GM12878 (cell line): ENCODE results near the gene TNIP2. TPM values are rescaled to one million over a fixed set of nuclear protein-coding genes. Genes with fewer than 3 reads are reported as not detected.

Source experiments
- ATAC-seq: fragments of 200-7000 bp; cut with Tn5 transposase; 3 replicates; pipeline ENCODE4 v1.9.1; 2020; ENCODE audit warnings: mild to moderate bottlenecking, moderate library complexity
- BruUV-seq: library from RNA; stranded (reverse); fragments of 400-500 nt; replicated peaks from 2 replicates; lab custom pipeline; 2021; lab: Mats Ljungman, UMichigan
- CTCF ChIA-PET: fragments of 300-600 bp; sonication (Branson Sonifier 250); formaldehyde crosslinking; extraction: SDS; loops from one replicate; lab custom pipeline; 2021; ENCODE audit warnings: inconsistent platforms; lab: Yijun Ruan, JAX
- POLR2A ChIA-PET: fragments of 350-600 bp; formaldehyde crosslinking; extraction: SDS; loops from one replicate; lab custom pipeline; 2021; ENCODE audit warnings: inconsistent platforms; lab: Charles Lee
- RAD21 ChIA-PET: fragments of 300-600 bp; sonication (Branson Sonifier 250); formaldehyde crosslinking; loops from one replicate; lab custom pipeline; 2023; ENCODE audit warnings: antibody characterized with exemption; ENCODE audit not compliant: unreplicated experiment; lab: Charles Lee
- SMC1A ChIA-PET: fragments of 300-600 bp; sonication (Branson Sonifier 250); formaldehyde crosslinking; loops from one replicate; lab custom pipeline; 2023; ENCODE audit not compliant: unreplicated experiment, uncharacterized antibody; lab: Charles Lee
- DNase-seq: peaks from one replicate; pipeline ENCODE4 v3.0.0-alpha.2; 2011; ENCODE audit warnings: low read depth, low spot score
- FAIRE-seq: peaks from 3 replicates; lab custom pipeline; 2011; peaks lifted over from hg19 to GRCh38; lab: Jason Lieb, UNC
- H2AFZ ChIP-seq: 2 replicates; pipeline ENCODE4 v1.6.0; 2011; ENCODE audit warnings: low read depth, low read length, control low read depth; ENCODE audit not compliant: control insufficient read depth
- H3K27ac ChIP-seq: 2 replicates; pipeline ENCODE4 v1.5.1; 2011; ENCODE audit warnings: control low read depth; ENCODE audit not compliant: control insufficient read depth, insufficient read depth
- H3K27me3 ChIP-seq, 2 experiments: replicated peaks in 1 of 2; 2 replicates each; pipeline versions ENCODE4 v1.6.0 to v1.6.1; 2011; ENCODE audit warnings: low read length in 1 of 2; ENCODE audit not compliant: control insufficient read depth in 2 of 2, insufficient read depth in 2 of 2
- H3K36me3 ChIP-seq, 2 experiments: 2 replicates each; pipeline ENCODE4 v1.5.1; 2011; ENCODE audit warnings: low read length in 1 of 2; ENCODE audit not compliant: control insufficient read depth in 2 of 2, insufficient read depth in 2 of 2
- H3K4me1 ChIP-seq: 2 replicates; pipeline ENCODE4 v1.6.1; 2011; ENCODE audit warnings: mild to moderate bottlenecking, low read length, moderate library complexity, mixed read lengths; ENCODE audit not compliant: control insufficient read depth, insufficient read depth
- H3K4me2 ChIP-seq: 2 replicates; pipeline ENCODE4 v1.6.0; 2011; ENCODE audit warnings: control low read depth; ENCODE audit not compliant: control insufficient read depth, insufficient read depth
- H3K4me3 ChIP-seq: fragments of 200-600 bp; sonication (generic); 2 replicates; pipeline ENCODE4 v1.5.1; 2016
- H3K79me2 ChIP-seq: 2 replicates; pipeline ENCODE4 v1.6.0; 2011; ENCODE audit warnings: low read length; ENCODE audit not compliant: control insufficient read depth, insufficient read depth
- H3K9ac ChIP-seq: 2 replicates; pipeline ENCODE4 v1.8.0; 2011; ENCODE audit warnings: low read length, control low read depth, mixed read lengths; ENCODE audit not compliant: control insufficient read depth, insufficient read depth
- H3K9me3 ChIP-seq: replicated peaks from 3 replicates; pipeline ENCODE4 v1.5.1; 2011; ENCODE audit warnings: mild to moderate bottlenecking, low read length; ENCODE audit not compliant: control insufficient read depth, insufficient read depth
- H4K20me1 ChIP-seq: 2 replicates; pipeline ENCODE4 v1.6.0; 2011; ENCODE audit not compliant: control insufficient read depth, insufficient read depth
- BHLHE40 ChIP-seq, 2 experiments: fragments of 450-650 bp in 1 of 2; IDR thresholded peaks; 2 replicates each; pipeline ENCODE4 v1.6.1; 2011 to 2017; ENCODE audit warnings: low read depth in 2 of 2, borderline replicate concordance in 1 of 2, improper control_type of control experiment in 1 of 2, low read length in 1 of 2, mild to moderate bottlenecking in 1 of 2
- CEBPB ChIP-seq, 2 experiments: fragments of 150-350 bp in 1 of 2; IDR thresholded peaks; 2 replicates each; pipeline ENCODE4 v1.6.1; 2012 to 2014; ENCODE audit warnings: low read depth in 2 of 2, low read length in 2 of 2, borderline replicate concordance in 1 of 2, inconsistent platforms in 1 of 2
- EP300 ChIP-seq, 2 experiments: fragments of 150-350 bp in 1 of 2; IDR thresholded peaks; 2 replicates each; pipeline ENCODE4 v1.6.1; 2011 to 2012; ENCODE audit warnings: low read depth in 2 of 2, low read length in 2 of 2, borderline replicate concordance in 1 of 2, improper control_type of control experiment in 1 of 2, inconsistent platforms in 1 of 2; ENCODE audit not compliant: control insufficient read depth in 1 of 2
- FOXK2 ChIP-seq: fragments of 450-650 bp; IDR thresholded peaks from 2 replicates; pipeline ENCODE4 v1.6.1; 2017; ENCODE audit warnings: mild to moderate bottlenecking, moderate library complexity
- JUND ChIP-seq: IDR thresholded peaks from 2 replicates; pipeline ENCODE4 v1.6.1; 2012; ENCODE audit warnings: low read depth, mild to moderate bottlenecking, low read length, improper control_type of control experiment, moderate library complexity
- NFXL1 ChIP-seq: fragments of 450-650 bp; IDR thresholded peaks from 2 replicates; pipeline ENCODE4 v1.6.1; 2017; ENCODE audit warnings: antibody characterized with exemption, mild to moderate bottlenecking, borderline replicate concordance
- POLR2A ChIP-seq: IDR thresholded peaks from 2 replicates; pipeline ENCODE4 v1.6.1; 2011; ENCODE audit warnings: low read depth, mild to moderate bottlenecking, low read length
- POLR2AphosphoS2 ChIP-seq: IDR thresholded peaks from 2 replicates; pipeline ENCODE4 v1.6.1; 2011; ENCODE audit warnings: low read depth, mild to moderate bottlenecking, low read length, improper control_type of control experiment, moderate library complexity
- RAD51 ChIP-seq: fragments of 450-650 bp; IDR thresholded peaks from 2 replicates; pipeline ENCODE4 v1.6.1; 2016; ENCODE audit warnings: moderate library complexity, mild to moderate bottlenecking, inconsistent platforms
- SREBF2 ChIP-seq: IDR thresholded peaks from 2 replicates; pipeline ENCODE4 v1.6.1; 2012; ENCODE audit warnings: mild to moderate bottlenecking, low read length
- SUZ12 ChIP-seq: fragments of 200-600 bp; sonication (generic); IDR thresholded peaks from one replicate; pipeline ENCODE4 v1.6.1; 2018; ENCODE audit warnings: antibody characterized with exemption, mild to moderate bottlenecking; ENCODE audit not compliant: unreplicated experiment
- ZNF217 ChIP-seq: fragments of 450-650 bp; IDR thresholded peaks from 2 replicates; pipeline ENCODE4 v1.6.1; 2017; ENCODE audit warnings: antibody characterized with exemption, mild to moderate bottlenecking
- WGBS: methylation state at CpG from one replicate; pipeline ENCODE4 v1.1.6; 2016; ENCODE audit warnings: low lambda C conversion rate; ENCODE audit not compliant: insufficient replicate concordance, insufficient coverage; ENCODE audit errors: missing lambda C conversion rate; 5-methylcytosine and 5-hydroxymethylcytosine counted together
- in situ Hi-C: fragments of 300-500 bp; cut with MboI; formaldehyde crosslinking; loops from 9 replicates; pipeline ENCODE4 v1.14.3; 2018; ENCODE audit warnings: mixed read lengths
- intact Hi-C: fragments of 100-400 bp; cut with micrococcal nuclease; formaldehyde crosslinking; loops from one replicate; pipeline ENCODE4 v1.14.2; 2022; ENCODE audit not compliant: unreplicated experiment
- polyA plus RNA-seq, 11 experiments: library from polyadenylated mRNA; depleted of rRNA in 4 of 11; unstranded in 6 of 11; stranded (reverse) in 5 of 11; fragments of >200 nt; fragmentation: Nextera tagmentation in 4 of 11; fragmentation: Illumina TruSeq in 1 of 11; extraction: Ambion mirVana in 4 of 11; extraction: Trizol in 1 of 11; gene quantifications; 1 replicate in 1 of 11; 2 replicates in 10 of 11; pipeline versions ENCODE4 v1.2.1 to v1.2.3, GENCODE V29; 2011 to 2016; ENCODE audit warnings: inconsistent platforms in 2 of 11, missing spikeins in 2 of 11, low read depth in 1 of 11
- total RNA-seq, 4 experiments: library from RNA; depleted of rRNA in 3 of 4; stranded (reverse); fragments of >200 nt in 3 of 4; fragmentation: Illumina TruSeq in 1 of 4; extraction: Trizol in 1 of 4; gene quantifications; 2 replicates each; pipeline versions ENCODE4 v1.2.1 to v1.2.3, GENCODE V29; 2013 to 2021

The TNIP2 gene
- total and polyA plus RNA-seq, 10 of the 15 experiments (the other 5 are each of a cell fraction or from before 2014, with no cell fraction given): 1.4 to 64.9 (median 45.5) TPM

DNA sequence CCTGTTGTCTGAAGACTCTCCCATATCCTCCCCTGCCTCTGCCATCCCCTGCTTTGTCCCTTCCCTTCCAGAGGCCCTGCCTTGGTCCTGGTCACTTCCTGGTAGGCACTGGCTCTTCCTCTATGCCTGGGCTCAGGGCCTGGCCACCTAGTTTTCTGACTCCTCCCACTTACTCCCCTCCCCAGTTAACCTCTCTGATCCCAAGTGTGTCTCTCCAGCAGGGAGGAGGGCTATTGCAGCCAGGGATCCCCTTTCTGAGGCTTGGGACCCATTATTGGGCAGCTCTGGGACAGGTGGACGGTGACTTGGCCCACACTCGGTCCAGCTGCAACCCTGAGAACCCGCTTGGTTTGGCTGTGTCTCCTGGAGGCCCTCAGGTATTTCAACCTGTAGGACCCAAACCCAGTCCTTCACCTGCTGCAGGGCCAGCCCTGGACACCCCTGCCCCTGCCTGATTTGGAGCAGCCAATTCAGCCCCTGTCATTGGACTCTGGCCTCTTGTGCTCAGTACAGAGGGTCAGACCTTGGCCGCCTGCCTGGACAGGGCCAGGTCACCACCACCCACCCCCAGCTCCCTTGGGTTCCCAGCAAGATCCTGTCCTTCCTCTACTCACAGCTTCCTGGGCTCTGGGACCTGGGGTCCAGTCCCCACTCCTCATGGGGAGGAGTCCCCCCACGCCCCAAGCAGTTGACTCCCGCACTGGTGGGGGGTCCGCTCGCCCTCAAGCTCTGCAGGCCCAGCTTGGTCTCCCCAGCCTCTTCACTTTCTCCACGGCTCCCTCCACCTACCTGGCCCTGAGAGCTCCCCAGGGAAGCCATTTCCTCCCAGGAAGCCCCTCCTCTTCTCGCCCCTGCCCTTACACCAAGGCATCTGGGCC is 35.6 kb upstream of the TNIP2 start (continued):
- TF ChIP-seq POLR2A (no peak), SREBF2 (no peak), NFXL1 (no peak)

DNA sequence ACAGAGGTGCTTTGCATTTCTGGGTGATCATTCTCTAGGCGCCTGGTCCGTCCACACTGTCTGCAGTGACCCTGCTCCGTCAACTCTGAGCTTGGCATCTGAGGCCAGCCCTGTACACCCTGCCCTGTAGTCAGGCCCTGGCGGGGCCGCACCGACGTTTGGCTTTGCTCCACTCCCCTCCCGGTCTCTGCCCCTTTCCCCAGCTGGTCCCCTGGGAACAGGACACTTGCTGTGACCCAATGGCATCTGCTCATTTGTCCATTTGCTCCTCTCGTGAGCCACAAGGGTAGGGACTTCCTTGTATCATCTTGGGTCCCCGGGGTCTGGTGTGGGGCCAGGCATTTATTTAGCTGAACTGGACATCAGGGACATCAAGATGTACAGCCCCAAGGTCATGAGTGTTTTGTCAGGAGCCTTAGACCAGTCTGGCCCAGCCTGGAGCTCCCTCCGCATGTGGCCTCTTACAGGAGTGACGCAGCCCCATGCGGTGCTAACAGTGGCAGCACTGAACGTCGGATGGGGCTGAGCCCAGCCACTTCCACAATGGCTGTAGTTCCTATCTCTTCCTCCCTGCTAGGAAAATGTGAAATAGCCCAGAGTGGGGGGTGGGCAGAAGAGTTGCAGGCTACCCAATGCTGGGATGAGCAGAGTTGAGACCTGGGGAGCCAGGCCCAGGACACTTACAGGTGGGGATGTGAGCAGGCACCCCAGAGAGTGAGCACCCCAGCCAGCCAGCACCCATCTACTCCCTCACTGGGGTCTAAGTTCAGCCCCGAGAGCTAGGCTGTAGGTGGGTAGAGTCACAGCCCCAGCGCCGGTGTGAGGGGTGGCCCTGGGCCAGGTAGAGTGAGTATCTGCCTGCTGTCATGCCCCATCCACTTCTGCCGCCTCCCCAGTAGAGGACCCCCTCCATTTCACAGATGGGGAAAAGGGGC is 34.7 kb upstream of the TNIP2 start:
- Histone ChIP-seq H2AFZ (no peak overlapping the region), H3K36me3 (no peaks in the 10 kb centered on the region), H3K79me2 (no peaks in the 10 kb centered on the region), H3K9ac (no peak overlapping the region), H3K4me1 (peaks cover 49% of the 10 kb centered on the region), H3K27ac (no peak overlapping the region), H3K9me3 (no peaks in the 10 kb centered on the region), H3K4me2 (no peak overlapping the region), H3K27me3 (no peaks in the 10 kb centered on the region), H3K4me3 (no peak overlapping the region), H4K20me1 (no peaks in the 10 kb centered on the region)
- 85% methylated on average over 19 of the region's 19 CpGs for WGBS
- no peak for FAIRE-seq
- intact Hi-C loops: no loop called here
- RAD21 ChIA-PET: no interaction called here
- TF ChIP-seq RAD51 (no peak), ZNF217 (no peak), CEBPB (IDR thresholded peaks at IDR 0.05; ENCODE audit: borderline replicate concordance in 1 of 2, low read depth in 2 of 2, low read length in 2 of 2) (no peak), JUND (no peak), FOXK2 (no peak), POLR2AphosphoS2 (no peak), BHLHE40 (IDR thresholded peaks at IDR 0.05; ENCODE audit: borderline replicate concordance in 1 of 2, low read depth in 2 of 2, low read length in 1 of 2) (no peak), EP300 (IDR thresholded peaks at IDR 0.05; ENCODE audit: borderline replicate concordance in 1 of 2, control insufficient read depth in 1 of 2, low read depth in 2 of 2, low read length in 2 of 2) (no peak), SUZ12 (no peak)
- no TSS peak for BruUV-seq
- DNase-seq: no peak
- in situ Hi-C loops: no loop called here
- CTCF ChIA-PET: interaction anchor here (1.3 kb wide), 1 partner anchor 26 kb away, joined by 3 read pairs; no protein-coding TSS in a partner anchor
- ATAC-seq: no peak
- SMC1A ChIA-PET: no interaction called here
- POLR2A ChIA-PET: interaction anchor here (0.9 to 2.3 kb wide), 3 partner anchors 10 to 44 kb away, joined by 3 to 8 read pairs (median 8); no protein-coding TSS in a partner anchor
